Smooth muscle cell (in vitro differentiated cells): Measurements from ENCODE around the gene GALM. TPM values are rescaled to one million over a fixed set of nuclear protein-coding genes. Genes with fewer than 3 reads are reported as not detected.
A peak's percentile ranks its signal among the peaks of the same experiment; 100 is the strongest.

Experiments used
- DNase-seq: peaks from one replicate; lab custom pipeline; 2025; ENCODE audit not compliant: unreplicated experiment; lab: John Stamatoyannopoulos, UW
- H2AFZ ChIP-seq: fragments of 200-600 bp; sonication (generic); 2 replicates; pipeline ENCODE4 v1.6.0; 2016; ENCODE audit warnings: antibody characterized with exemption, low read depth, mild to moderate bottlenecking
- H3F3A ChIP-seq: fragments of 200-600 bp; sonication (generic); 2 replicates; pipeline ENCODE4 v1.6.0; 2017; ENCODE audit warnings: antibody characterized with exemption, low read depth
- H3K27ac ChIP-seq: fragments of 200-600 bp; sonication (generic); 2 replicates; pipeline ENCODE4 v1.5.1; 2016; ENCODE audit warnings: low read depth, mild to moderate bottlenecking
- H3K27me3 ChIP-seq: fragments of 200-600 bp; sonication (generic); 2 replicates; pipeline ENCODE4 v1.6.1; 2016; ENCODE audit warnings: low read depth, mild to moderate bottlenecking
- H3K36me3 ChIP-seq: fragments of 200-600 bp; sonication (generic); 2 replicates; pipeline ENCODE4 v1.5.1; 2016; ENCODE audit warnings: low read depth
- H3K4me1 ChIP-seq: fragments of 200-600 bp; sonication (generic); 2 replicates; pipeline ENCODE4 v1.5.1; 2016; ENCODE audit warnings: low read depth
- H3K4me2 ChIP-seq: fragments of 200-600 bp; sonication (generic); 2 replicates; pipeline ENCODE4 v1.6.0; 2016; ENCODE audit warnings: mild to moderate bottlenecking
- H3K4me3 ChIP-seq: fragments of 200-600 bp; sonication (generic); 2 replicates; pipeline ENCODE4 v1.5.1; 2016; ENCODE audit warnings: mild to moderate bottlenecking
- H3K79me2 ChIP-seq: fragments of 200-600 bp; sonication (generic); 2 replicates; pipeline ENCODE4 v1.6.0; 2016; ENCODE audit warnings: low read depth, mild to moderate bottlenecking
- H3K9ac ChIP-seq: fragments of 200-600 bp; sonication (generic); 2 replicates; pipeline ENCODE4 v1.6.0; 2016; ENCODE audit warnings: low read depth
- H3K9me3 ChIP-seq: fragments of 200-600 bp; sonication (generic); replicated peaks from 2 replicates; pipeline ENCODE4 v1.5.1; 2016; ENCODE audit warnings: low read depth
- H4K20me1 ChIP-seq: fragments of 200-600 bp; sonication (generic); 2 replicates; pipeline ENCODE4 v1.6.0; 2016; ENCODE audit warnings: low read depth
- CTCF ChIP-seq: fragments of 200-600 bp; sonication (generic); IDR thresholded peaks from 2 replicates; pipeline ENCODE4 v1.5.1; 2017; ENCODE audit warnings: borderline replicate concordance, mild to moderate bottlenecking, antibody characterized with exemption; ENCODE audit not compliant: insufficient read depth, poor library complexity, severe bottlenecking
- WGBS: methylation state at CpG from one replicate; pipeline ENCODE4 v1.1.7; 2016; ENCODE audit warnings: low lambda C conversion rate; 5-methylcytosine and 5-hydroxymethylcytosine counted together
- polyA plus RNA-seq: library from polyadenylated mRNA; unstranded; fragments of >200 nt; fragmentation: Nextera tagmentation; extraction: Ambion mirVana; gene quantifications from 2 replicates; pipeline ENCODE4 v1.2.1, GENCODE V29; 2016
- total RNA-seq: library from RNA; depleted of rRNA; stranded (reverse); fragments of >200 nt; gene quantifications from 2 replicates; pipeline ENCODE4 v1.2.3, GENCODE V29; 2014

The GALM gene
- total and polyA plus RNA-seq, 2 experiments from 2014 or later: 13.1 to 18.9 TPM

- no peaks in the 10 kb centered on the region for H3K79me2 ChIP-seq
- no peak overlapping the region for H3K27ac ChIP-seq
- no peaks in the 10 kb centered on the region for H3K36me3 ChIP-seq
- no peaks in the 10 kb centered on the region for H3K9me3 ChIP-seq
- no peak overlapping the region for H3K9ac ChIP-seq
- no peaks in the 10 kb centered on the region for H3K4me1 ChIP-seq
- H3K4me2 ChIP-seq: no peak overlapping the region
- no peak for TF ChIP-seq CTCF
- H4K20me1 ChIP-seq: no peaks in the 10 kb centered on the region
- no peaks in the 10 kb centered on the region for H3K27me3 ChIP-seq
- no peak overlapping the region for H3K4me3 ChIP-seq
- no peak for DNase-seq
- 83% methylated on average over 6 of the region's 6 CpGs for WGBS
- H3F3A ChIP-seq: no peaks in the 10 kb centered on the region
- H2AFZ ChIP-seq: no peak overlapping the region
Measured at GRCh38 chr2:38652431-38653273, 13.3 kb upstream of the GALM start.

GRCh38 chr2:38653380-38653714, 12.6 kb upstream of the GALM start:
- Histone ChIP-seq H3K79me2 (no peaks in the 10 kb centered on the region), H3F3A (no peaks in the 10 kb centered on the region), H3K27ac (no peak overlapping the region), H3K9me3 (no peaks in the 10 kb centered on the region), H3K4me3 (no peak overlapping the region), H2AFZ (no peak overlapping the region), H3K4me1 (no peaks in the 10 kb centered on the region), H3K36me3 (no peaks in the 10 kb centered on the region), H4K20me1 (no peaks in the 10 kb centered on the region), H3K9ac (no peak overlapping the region), H3K4me2 (no peak overlapping the region), H3K27me3 (no peaks in the 10 kb centered on the region)
- 93% methylated on average over 2 of the region's 2 CpGs for WGBS
- DNase-seq: no peak
- TF ChIP-seq CTCF: no peak

- Histone ChIP-seq H3F3A (no peaks in the 10 kb centered on the region), H3K4me1 (no peaks in the 10 kb centered on the region), H4K20me1 (no peaks in the 10 kb centered on the region), H3K27me3 (no peaks in the 10 kb centered on the region), H3K79me2 (no peaks in the 10 kb centered on the region), H2AFZ (peak overlapping the region; percentile 1), H3K36me3 (no peaks in the 10 kb centered on the region), H3K27ac (no peak overlapping the region), H3K4me3 (no peak overlapping the region), H3K9ac (no peak overlapping the region), H3K4me2 (no peak overlapping the region), H3K9me3 (no peaks in the 10 kb centered on the region)
- 89% methylated on average over 10 of the region's 10 CpGs for WGBS
- TF ChIP-seq CTCF: no peak
- DNase-seq: no peak
Measured at GRCh38 chr2:38653715-38654527, 12.0 kb upstream of the GALM start.
